Measurements from ENCODE around the gene SERPING1.

Gene SERPING1

GRCh38 chr11:57657194-57658022 lies 59.9 kb downstream of the SERPING1 start, which contains the start of gene CLP1:
Gene CLP1, plus strand, starts transcription at chr11:57657762. Its CDS starts 1,715 bp downstream, at chr11:57659477.
- DNase-seq, result peak; percentile 90 to 97 (median 94)

GRCh38 chr11:57658023-57658361 lies 60.5 kb downstream of the SERPING1 start:
- no peak for DNase-seq

- no peak for DNase-seq
Observed at GRCh38 chr11:57659669-57660068, 62.2 kb downstream of the SERPING1 start.

DNA sequence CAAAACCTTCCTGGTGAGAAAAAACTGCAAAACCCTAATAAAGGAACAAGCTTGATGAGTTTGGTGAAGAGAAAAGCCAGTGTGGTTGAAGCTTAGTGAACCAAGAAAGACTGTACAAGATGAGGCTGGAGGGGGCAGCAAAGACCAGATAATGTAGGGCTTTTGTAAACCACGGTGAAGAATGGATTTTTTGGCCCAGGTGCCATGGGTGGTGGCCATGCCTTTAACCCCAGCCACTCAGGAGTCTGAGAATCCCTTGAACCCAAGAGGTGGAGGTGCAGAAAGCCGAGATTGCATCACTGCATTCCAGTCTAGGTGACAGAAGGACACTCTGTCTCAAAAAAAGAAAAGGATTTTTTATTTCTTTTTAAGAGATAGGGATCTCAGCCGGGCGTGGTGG lies 65.4 kb downstream of the SERPING1 start:
- no peak for DNase-seq

- DNase-seq, result no peak
Observed at GRCh38 chr11:57663975-57664374, 66.5 kb downstream of the SERPING1 start.
